GM21619 (cell line): ENCODE measurements around the gene PPP2R3A.
A peak's percentile ranks its signal among the peaks of the same experiment; 100 is the strongest.
"Not testable (repeated sequence)": the region's sequence is repeated elsewhere in the genome, so short reads cannot be mapped to it uniquely, and the experiment has no call there.

Experiments used
- ATAC-seq: cut with Tn5 transposase; IDR thresholded peaks from one replicate; pipeline ENCODE4 v1.9.1; 2021; ENCODE audit not compliant: unreplicated experiment

The PPP2R3A gene

GRCh38 chr3:135965506-135966270 lies at the start of gene PPP2R3A:
Gene PPP2R3A (plus strand): TSS chr3:135965728. CDS start chr3:136001499, 35,771 bp downstream.
- peak; percentile 77 for ATAC-seq

GRCh38 chr3:135916310-135916709 lies 49.2 kb upstream of the PPP2R3A start:
- no peak for ATAC-seq

GRCh38 chr3:135917076-135917475 lies 48.5 kb upstream of the PPP2R3A start:
- no peak for ATAC-seq

- ATAC-seq, result no peak
Measured at GRCh38 chr3:135917927-135918597, 47.5 kb upstream of the PPP2R3A start.

- ATAC-seq, result no peak
Measured at GRCh38 chr3:135918600-135918999, 46.9 kb upstream of the PPP2R3A start.

- no peak for ATAC-seq
Measured at GRCh38 chr3:135920275-135920674, 45.3 kb upstream of the PPP2R3A start.

- ATAC-seq, result no peak
Measured at GRCh38 chr3:135922903-135923250, 42.7 kb upstream of the PPP2R3A start.

GRCh38 chr3:135924506-135924905 lies 41.0 kb upstream of the PPP2R3A start:
- ATAC-seq, result no peak

- no peak for ATAC-seq
Measured at GRCh38 chr3:135926664-135927063, 38.9 kb upstream of the PPP2R3A start.

- no peak for ATAC-seq
Measured at GRCh38 chr3:135927155-135927554, 38.4 kb upstream of the PPP2R3A start.

- no peak for ATAC-seq
Measured at GRCh38 chr3:135929670-135930069, 35.9 kb upstream of the PPP2R3A start.

GRCh38 chr3:135930255-135930654 lies 35.3 kb upstream of the PPP2R3A start:
- no peak for ATAC-seq

GRCh38 chr3:135935171-135935570 lies 30.4 kb upstream of the PPP2R3A start:
- not testable (repeated sequence) for ATAC-seq

- ATAC-seq, result not testable (repeated sequence)
Measured at GRCh38 chr3:135937766-135938165, 27.8 kb upstream of the PPP2R3A start.

GRCh38 chr3:135944831-135945230 lies 20.7 kb upstream of the PPP2R3A start:
- ATAC-seq, result no peak

GRCh38 chr3:135950941-135951340 lies 14.6 kb upstream of the PPP2R3A start:
- no peak for ATAC-seq

GRCh38 chr3:135964160-135964955 lies 1.2 kb upstream of the PPP2R3A start:
- no peak for ATAC-seq

- no peak for ATAC-seq
Measured at GRCh38 chr3:135965129-135965505, 411 bp upstream of the PPP2R3A start.

- ATAC-seq, result no peak
Measured at GRCh38 chr3:135966271-135966961, 888 bp downstream of the PPP2R3A start.

- no peak for ATAC-seq
Measured at GRCh38 chr3:135966962-135967274, 1.4 kb downstream of the PPP2R3A start.

- no peak for ATAC-seq
Measured at GRCh38 chr3:135967867-135968266, 2.3 kb downstream of the PPP2R3A start.
